H1 (cell line): ENCODE results near the gene TNFRSF8. TPM values are rescaled to one million over a fixed set of nuclear protein-coding genes. Genes with fewer than 3 reads are reported as not detected.

Experiments used
- GTF2F1 ChIP-seq: IDR thresholded peaks from 2 replicates; pipeline ENCODE4 v1.6.1; 2012; ENCODE audit warnings: low read depth, low read length, improper control_type of control experiment, borderline replicate concordance
- JUN ChIP-seq: IDR thresholded peaks from 2 replicates; pipeline ENCODE4 v1.6.1; 2011; ENCODE audit warnings: low read depth, mild to moderate bottlenecking, improper control_type of control experiment, low read length
- JUND ChIP-seq: IDR thresholded peaks from 2 replicates; pipeline ENCODE4 v1.6.1; 2011; ENCODE audit warnings: mild to moderate bottlenecking, improper control_type of control experiment, low read length
- POU5F1 ChIP-seq: IDR thresholded peaks from 2 replicates; pipeline ENCODE4 v1.6.1; 2011; ENCODE audit warnings: low read depth, mild to moderate bottlenecking, low read length, moderate library complexity
- RXRA ChIP-seq: IDR thresholded peaks from 2 replicates; pipeline ENCODE4 v1.6.1; 2011; ENCODE audit warnings: low read depth, mild to moderate bottlenecking, low read length, moderate library complexity; ENCODE audit not compliant: insufficient read depth
- SP2 ChIP-seq: IDR thresholded peaks from 2 replicates; pipeline ENCODE4 v1.6.1; 2012; ENCODE audit warnings: mild to moderate bottlenecking, low read length, inconsistent platforms
- polyA plus RNA-seq, 7 experiments: library from polyadenylated mRNA; depleted of rRNA in 3 of 7; stranded (reverse) in 5 of 7; unstranded in 2 of 7; fragments of >200 nt in 5 of 7; fragments of 200-250 nt in 2 of 7; gene quantifications; 1 replicate in 5 of 7; 2 replicates in 1 of 7; 4 replicates in 1 of 7; pipeline versions ENCODE4 v1.2.1 to v1.2.3, GENCODE V29; 2011 to 2013; ENCODE audit warnings: missing spikeins in 2 of 7, mixed read lengths in 2 of 7
- total RNA-seq: library from RNA; stranded (reverse); fragmentation: NEBNext Ultra II Directional; extraction: Animal tissue kit (Norgen Biotek cat#: 25700); gene quantifications from 2 replicates; pipeline ENCODE4 v1.2.1, GENCODE V29; 2021
- TF ChIP-seq, protein P1 (sequence below): IDR thresholded peaks from 2 replicates; pipeline ENCODE4 v1.6.1; 2012; ENCODE audit warnings: inconsistent platforms

TNFRSF8 gene
- total and polyA plus RNA-seq, 2 of the 8 experiments (the other 6 are each of a cell fraction or from before 2014, with no cell fraction given) = 23.2 to 32.7 TPM

DNA sequence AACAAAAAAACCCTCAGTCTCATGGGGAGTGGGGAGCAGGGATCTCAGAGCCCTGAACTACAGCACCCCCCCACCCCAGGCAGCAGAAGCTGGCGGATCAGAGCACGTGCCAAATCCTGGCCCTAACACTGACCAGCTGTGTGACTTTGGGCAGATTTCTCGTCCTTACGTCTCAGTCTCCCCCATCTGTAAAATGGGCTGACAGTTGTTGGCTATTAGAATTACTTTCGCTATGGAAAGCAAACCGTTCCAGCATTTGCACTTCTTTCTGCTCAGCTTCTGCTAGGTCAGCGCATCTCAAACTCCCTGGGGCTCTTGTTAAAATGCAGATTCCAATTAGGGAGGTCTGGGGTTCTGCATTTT, 15.5 kb downstream of the TNFRSF8 start (continued):
- TF ChIP-seq, protein P1, sequence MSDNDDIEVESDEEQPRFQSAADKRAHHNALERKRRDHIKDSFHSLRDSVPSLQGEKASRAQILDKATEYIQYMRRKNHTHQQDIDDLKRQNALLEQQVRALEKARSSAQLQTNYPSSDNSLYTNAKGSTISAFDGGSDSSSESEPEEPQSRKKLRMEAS = peak; percentile 50
- TF ChIP-seq JUND = no peak
- TF ChIP-seq POU5F1 = no peak
- TF ChIP-seq RXRA = no peak
- TF ChIP-seq GTF2F1 = no peak
- no peak for TF ChIP-seq SP2
- no peak for TF ChIP-seq JUN
